GM18519 (cell line): Measurements from ENCODE around the gene OR6Y1.

Experiments used
- ATAC-seq: cut with Tn5 transposase; IDR thresholded peaks from one replicate; pipeline ENCODE4 v1.9.1; 2021; ENCODE audit warnings: mild to moderate bottlenecking, moderate library complexity; ENCODE audit not compliant: unreplicated experiment, low FRiP score

Gene OR6Y1

GRCh38 chr1:158554352-158554751 lies at the start of gene OR6Y1:
Gene OR6Y1 (minus strand): TSS chr1:158554405. CDS start chr1:158548105, 6,300 bp downstream.
- no peak for ATAC-seq

GRCh38 chr1:158600735-158601134 lies 46.5 kb upstream of the OR6Y1 start:
- ATAC-seq = no peak

GRCh38 chr1:158586942-158587341 lies 32.7 kb upstream of the OR6Y1 start:
- no peak for ATAC-seq

GRCh38 chr1:158583962-158584361 lies 29.8 kb upstream of the OR6Y1 start:
- no peak for ATAC-seq

- no peak for ATAC-seq
Measured at GRCh38 chr1:158579733-158580132, 25.5 kb upstream of the OR6Y1 start, which contains the start of gene OR10X1. Gene OR10X1 (minus strand): TSS chr1:158579899. CDS start chr1:158579899, 0 bp downstream.

GRCh38 chr1:158577561-158577960 lies 23.4 kb upstream of the OR6Y1 start:
- ATAC-seq = no peak

GRCh38 chr1:158572226-158572625 lies 18.0 kb upstream of the OR6Y1 start:
- no peak for ATAC-seq

GRCh38 chr1:158570480-158570879 lies 16.3 kb upstream of the OR6Y1 start, which contains the start of gene OR6P1:
Gene OR6P1 (minus strand): TSS chr1:158570580. CDS start chr1:158563604, 6,976 bp downstream.
- ATAC-seq = no peak

GRCh38 chr1:158564608-158565007 lies 10.4 kb upstream of the OR6Y1 start:
- ATAC-seq = no peak

- no peak for ATAC-seq
Measured at GRCh38 chr1:158563853-158564252, 9.6 kb upstream of the OR6Y1 start.

- ATAC-seq = no peak
Measured at GRCh38 chr1:158559696-158560095, 5.5 kb upstream of the OR6Y1 start.

- no peak for ATAC-seq
Measured at GRCh38 chr1:158552296-158552695, 1.9 kb downstream of the OR6Y1 start.

GRCh38 chr1:158547533-158547932 lies 6.7 kb downstream of the OR6Y1 start:
- no peak for ATAC-seq

- ATAC-seq = no peak
Measured at GRCh38 chr1:158537609-158538008, 16.6 kb downstream of the OR6Y1 start.

GRCh38 chr1:158534496-158534895 lies 19.7 kb downstream of the OR6Y1 start:
- no peak for ATAC-seq

GRCh38 chr1:158527190-158527815 lies 26.9 kb downstream of the OR6Y1 start:
- no peak for ATAC-seq

GRCh38 chr1:158521666-158522058 lies 32.5 kb downstream of the OR6Y1 start:
- ATAC-seq = no peak

GRCh38 chr1:158520955-158521665 lies 33.1 kb downstream of the OR6Y1 start:
- ATAC-seq = no peak

GRCh38 chr1:158520021-158520420 lies 34.2 kb downstream of the OR6Y1 start:
- ATAC-seq = no peak

GRCh38 chr1:158516966-158517365 lies 37.2 kb downstream of the OR6Y1 start:
- ATAC-seq = no peak

GRCh38 chr1:158509471-158510156 lies 44.6 kb downstream of the OR6Y1 start:
- ATAC-seq = no peak
